Epithelial cell of prostate (primary cell): ENCODE data around the gene GOLPH3L.
"Not testable (repeated sequence)": the region's sequence is repeated elsewhere in the genome, so short reads cannot be mapped to it uniquely, and the experiment has no call there.

Experiments used
- DNase-seq: peaks from one replicate; pipeline ENCODE4 v3.0.0-alpha.2; 2011; ENCODE audit warnings: low read depth, low spot score
- H3K27ac ChIP-seq: fragments of 450-650 bp; 2 replicates; pipeline ENCODE4 v1.5.1; 2017; ENCODE audit warnings: mild to moderate bottlenecking

Gene GOLPH3L

DNA sequence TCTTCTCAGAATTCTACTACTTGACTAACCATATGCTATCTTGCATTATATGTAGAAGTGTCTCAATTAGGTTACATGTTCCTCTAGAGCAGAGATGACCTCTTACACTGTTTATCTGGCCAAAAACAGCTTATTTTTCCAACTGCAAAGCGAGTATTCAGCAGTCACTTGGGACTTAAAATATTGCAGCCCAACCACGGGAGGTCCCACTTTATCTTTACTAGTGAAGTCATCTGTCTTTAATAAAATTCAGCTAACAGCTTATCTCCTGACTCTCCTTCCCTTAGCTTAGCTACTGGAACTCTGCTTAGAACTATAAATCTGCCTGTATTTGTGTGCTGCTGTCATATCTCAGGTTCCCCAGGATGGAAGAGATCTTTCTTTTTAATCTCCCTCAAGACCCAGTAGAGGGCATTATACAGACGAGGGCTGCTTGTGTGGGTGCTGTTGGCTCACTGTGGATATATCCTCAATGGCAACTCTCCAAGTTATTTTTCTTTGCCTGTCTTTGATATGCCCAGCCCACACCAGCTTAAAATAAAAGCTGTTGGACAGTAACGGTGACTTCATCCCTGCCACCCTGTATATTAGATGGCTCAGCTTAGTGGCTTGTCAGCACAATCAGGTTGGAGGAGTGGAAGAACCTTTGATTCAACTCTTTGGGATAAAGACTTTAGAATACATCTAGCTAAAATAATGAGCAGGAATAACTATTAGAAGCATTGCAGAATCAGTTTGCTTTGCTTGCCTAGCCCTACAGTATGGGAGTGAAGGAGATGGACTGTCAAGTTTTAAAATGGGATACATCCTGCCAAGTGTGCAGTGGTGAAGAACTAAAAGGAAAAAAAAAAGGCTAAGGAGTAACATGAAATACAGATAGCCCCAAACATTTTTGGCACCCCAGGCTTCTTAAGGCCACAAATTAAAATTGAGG is 77.1 kb downstream of the GOLPH3L start:
- DNase-seq: no peak
- H3K27ac ChIP-seq: peak overlapping the region; percentile 91

DNA sequence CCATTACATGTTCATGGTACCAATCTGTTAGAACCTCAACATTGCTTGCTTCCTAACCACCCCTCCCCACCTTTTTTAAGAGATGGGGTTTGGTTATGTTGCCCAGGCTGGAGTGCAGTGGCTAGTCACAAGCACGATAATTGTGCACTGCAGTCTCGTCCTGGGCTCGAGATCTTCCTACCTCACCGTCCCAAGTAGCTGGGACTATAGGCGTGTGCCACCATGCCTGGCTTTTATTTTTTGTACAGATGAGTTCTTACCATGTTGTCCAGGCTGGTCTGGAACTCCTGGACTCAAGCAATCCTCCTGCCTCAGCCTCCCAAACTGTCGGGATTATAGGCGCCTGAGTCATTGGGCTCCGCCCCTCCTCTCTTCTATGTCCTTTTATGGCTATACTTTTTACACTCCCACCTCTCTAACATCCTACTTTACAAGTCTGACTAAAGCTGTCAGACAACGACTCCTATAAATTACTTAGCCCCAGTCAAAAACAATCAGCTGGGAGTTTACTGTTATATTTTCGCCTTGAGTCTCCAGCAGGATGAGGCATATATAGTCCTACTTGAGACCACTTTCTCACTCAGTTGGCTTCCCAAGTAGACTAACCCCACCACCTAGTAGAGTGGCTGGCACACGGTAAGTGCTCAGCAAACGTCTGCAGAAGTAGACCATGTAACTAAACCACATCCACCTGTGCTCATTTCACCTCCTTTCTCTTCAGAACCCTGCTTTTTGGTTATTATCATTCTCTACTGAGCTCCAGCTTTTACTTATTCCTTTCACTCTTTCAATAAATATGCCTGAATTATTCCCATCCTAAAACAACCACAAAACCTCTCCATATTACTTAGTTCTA is 81.4 kb downstream of the GOLPH3L start:
- H3K27ac ChIP-seq: peak overlapping the region; percentile 98
- no peak for DNase-seq

GRCh38 chr1:150613061-150613920 is 83.7 kb downstream of the GOLPH3L start:
- H3K27ac ChIP-seq: peak overlapping the region; percentile 98
- peak; percentile 67 for DNase-seq

- DNase-seq: no peak
Observed at GRCh38 chr1:150612014-150612345, 85.0 kb downstream of the GOLPH3L start.

DNA sequence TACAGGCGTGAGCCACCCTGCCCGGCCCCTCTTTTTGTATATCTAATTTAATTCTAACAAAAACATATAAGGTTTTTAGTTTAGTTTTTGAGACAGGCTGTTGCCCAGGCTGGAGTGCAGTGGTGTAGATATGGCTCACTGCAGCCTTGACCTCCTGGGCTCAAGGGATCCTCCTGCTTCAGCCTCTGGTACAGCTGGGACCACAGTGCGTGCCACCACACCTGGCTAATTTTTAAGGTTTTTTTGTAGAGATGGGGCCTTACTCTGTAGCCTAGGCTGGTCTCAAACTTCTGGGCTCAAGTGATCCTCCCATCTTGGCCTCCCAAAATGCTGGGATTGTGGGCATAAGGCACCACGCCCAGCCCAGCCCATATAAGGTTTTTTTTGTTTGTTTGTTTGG is 86.4 kb downstream of the GOLPH3L start:
- H3K27ac ChIP-seq: peak overlapping the region; percentile 98
- no peak for DNase-seq

More at GRCh38 chr1:150612014-150612345, 85.0 kb downstream of the GOLPH3L start:
- H3K27ac ChIP-seq: peak overlapping the region; percentile 98

DNA sequence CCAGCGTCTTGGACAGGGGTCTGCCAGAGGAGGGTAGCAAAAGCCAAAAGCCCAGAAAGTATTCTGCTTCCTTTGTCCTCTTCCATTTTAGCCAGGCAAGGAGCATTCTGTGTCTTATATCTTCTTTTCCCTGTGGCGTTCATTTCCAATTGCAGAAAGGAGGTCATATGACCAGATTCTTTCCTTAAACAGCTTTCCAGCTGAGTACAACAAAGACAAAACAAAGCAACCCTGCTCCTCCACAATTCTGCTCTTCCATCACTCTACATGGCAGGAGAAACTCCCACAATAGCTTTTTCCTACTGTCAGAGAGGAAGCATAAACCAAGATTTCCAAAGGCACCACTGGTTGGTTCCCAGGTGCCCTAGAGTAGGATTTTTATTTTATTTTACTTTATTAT is 87.2 kb downstream of the GOLPH3L start:
- H3K27ac ChIP-seq: peak overlapping the region; percentile 98
- no peak for DNase-seq

DNA sequence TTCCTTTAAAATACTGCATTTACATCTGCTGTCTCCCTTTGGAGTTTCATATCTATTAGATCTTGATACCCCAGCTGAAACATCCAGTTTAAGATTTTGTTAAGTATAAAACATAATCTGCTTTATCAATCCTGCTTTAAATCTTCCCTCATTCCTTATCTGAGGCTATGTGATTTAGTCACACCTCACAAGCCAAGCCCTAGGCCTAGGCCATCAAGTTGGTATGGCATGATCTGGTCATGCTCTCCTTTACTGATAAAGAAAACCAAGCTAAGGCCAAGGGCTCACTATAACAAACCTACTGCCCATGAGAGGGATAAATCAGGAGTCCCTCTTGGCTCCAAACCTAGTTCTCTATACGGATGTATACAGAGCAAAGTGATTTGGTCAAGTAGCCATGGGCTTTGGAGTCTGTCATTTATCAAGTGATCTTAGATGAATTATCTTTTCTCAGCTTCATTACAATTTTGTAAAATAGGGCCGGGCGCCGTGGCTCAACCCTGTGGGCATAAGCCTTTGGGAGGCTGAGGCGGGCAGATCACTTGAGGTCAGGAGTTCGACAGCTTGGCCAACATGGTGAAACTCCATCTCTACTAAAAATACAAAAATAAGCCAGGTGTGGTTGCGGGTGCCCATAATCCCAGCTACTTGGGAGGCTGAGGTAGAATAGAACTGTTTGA is 90.4 kb downstream of the GOLPH3L start:
- DNase-seq: no peak
- peak overlapping the region; percentile 96 for H3K27ac ChIP-seq

DNA sequence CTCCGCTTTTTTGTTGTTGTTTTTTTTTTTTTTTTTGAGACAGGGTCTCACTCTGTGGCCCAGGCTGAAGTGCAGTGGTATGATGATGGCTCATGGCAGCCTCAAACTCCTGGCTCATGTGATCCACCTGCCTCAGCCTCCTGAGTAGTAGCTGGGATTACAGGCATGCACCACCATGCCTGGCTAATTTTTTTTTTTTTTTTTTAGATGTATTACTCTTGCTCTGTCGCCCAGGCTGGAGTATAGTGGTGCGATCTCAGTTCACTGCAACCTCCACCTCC is 91.6 kb downstream of the GOLPH3L start:
- peak overlapping the region; percentile 96 for H3K27ac ChIP-seq
- DNase-seq: not testable (repeated sequence)

DNA sequence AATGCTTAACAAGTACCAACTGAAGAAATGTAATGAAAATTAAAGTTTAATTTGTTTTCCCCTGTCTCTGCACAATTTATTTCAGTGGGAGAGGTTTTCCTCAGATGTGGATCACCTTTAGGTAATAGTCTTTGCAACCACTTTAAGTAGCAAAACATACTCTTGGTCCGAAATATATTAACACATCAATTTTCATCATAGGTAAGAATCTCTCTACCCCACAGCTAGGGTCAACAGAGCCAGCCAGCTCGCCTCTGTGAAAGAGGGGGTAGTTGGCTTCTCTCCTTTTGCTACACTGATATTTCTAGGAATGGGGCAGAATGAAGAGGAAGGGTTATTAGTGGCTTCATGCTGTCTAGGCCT is 92.7 kb downstream of the GOLPH3L start:
- DNase-seq: no peak
- H3K27ac ChIP-seq: peak overlapping the region; percentile 96

DNA sequence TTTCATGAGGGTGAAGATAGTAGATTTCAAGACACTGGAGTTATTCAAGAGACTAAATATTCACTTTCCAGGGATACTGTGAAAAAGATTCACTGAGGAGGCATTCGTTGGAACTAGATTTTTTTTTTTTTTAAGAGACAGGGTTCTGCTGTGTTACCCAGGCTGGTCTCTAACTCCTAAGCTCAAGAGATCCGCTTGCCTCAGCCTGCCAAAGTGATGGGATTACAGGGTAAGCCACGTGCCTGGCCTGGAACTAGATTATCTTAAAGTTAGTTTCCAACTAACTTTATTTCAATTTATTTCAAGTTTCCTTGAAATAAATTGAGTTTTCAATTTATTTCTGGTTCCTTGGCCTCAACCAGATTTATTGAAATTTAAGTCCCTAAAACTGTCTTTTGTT is 93.2 kb downstream of the GOLPH3L start:
- H3K27ac ChIP-seq: peak overlapping the region; percentile 96
- no peak for DNase-seq

DNA sequence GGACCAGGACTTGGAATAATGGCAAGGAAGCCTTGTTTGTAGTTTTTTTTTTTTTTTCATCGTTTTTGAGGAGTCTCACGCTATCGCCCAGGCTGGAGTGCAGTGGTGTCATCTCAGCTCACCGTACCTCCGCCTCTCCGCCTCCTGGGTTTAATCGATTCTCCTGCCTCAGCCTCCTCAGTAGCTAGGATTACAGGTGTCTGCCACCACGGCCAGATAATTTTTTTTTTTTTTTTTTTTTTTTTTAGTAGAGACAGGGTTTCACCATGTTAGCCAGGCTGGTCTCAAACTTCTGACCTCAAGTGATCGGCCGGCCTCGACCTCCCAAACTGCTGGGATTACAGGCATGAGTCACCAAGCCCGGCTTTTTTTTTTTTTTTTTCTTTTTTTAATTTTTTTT is 94.6 kb downstream of the GOLPH3L start:
- DNase-seq, H3K27ac ChIP-seq: not testable (repeated sequence)

DNA sequence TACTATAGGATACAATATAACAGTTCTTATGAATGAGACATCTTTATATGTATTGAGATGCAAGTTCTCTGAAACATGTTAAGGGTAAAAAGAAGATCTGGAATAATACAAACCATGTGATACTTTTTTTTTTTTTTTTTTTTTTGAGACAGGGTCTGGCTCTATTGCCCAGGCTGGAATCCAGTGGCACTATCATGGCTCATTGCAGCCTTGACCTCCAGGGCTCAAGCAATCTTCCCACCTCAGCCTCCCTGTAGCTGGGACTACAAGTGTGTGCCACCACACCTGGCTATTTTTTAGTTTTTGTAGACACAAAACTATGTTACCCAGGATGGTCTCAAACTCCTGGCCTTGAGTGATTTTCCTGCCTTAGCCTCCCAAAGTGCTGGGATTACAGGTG is 95.4 kb downstream of the GOLPH3L start:
- H3K27ac ChIP-seq: no peak overlapping the region
- no peak for DNase-seq

GRCh38 chr1:150598346-150598745 is 98.6 kb downstream of the GOLPH3L start:
- not testable (repeated sequence) for DNase-seq, H3K27ac ChIP-seq

DNA sequence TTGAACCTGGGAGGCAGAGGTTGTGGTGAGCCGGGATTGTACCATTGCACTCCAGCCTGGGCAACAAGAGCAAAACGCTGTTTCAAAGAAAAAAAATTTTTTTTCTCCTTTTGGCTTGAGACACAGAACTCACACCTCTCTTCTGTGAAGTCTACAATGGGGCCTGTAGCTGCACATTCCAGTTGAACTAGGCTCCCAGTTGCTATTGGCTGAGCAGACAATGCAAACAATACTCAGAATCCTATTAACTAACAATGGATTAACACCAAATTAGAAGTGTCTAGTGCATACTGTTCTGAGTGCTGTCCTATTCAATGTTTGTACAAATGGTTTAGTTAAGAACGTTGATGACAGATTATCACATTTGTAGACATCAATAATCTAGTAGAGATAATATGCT is 100.0 kb downstream of the GOLPH3L start:
- peak overlapping the region; percentile 58 for H3K27ac ChIP-seq
- no peak for DNase-seq
